ENCODE results near the gene EME2. TPM values are rescaled to one million over a fixed set of nuclear protein-coding genes. Genes with fewer than 3 reads are reported as not detected.

Gene EME2
- total RNA-seq, 1 donor = 13.3 TPM

- peaks cover 20% of the 10 kb centered on the region for H3K4me1 ChIP-seq (ENCODE audit: insufficient read depth, low read length)
- no peak overlapping the region for H3K4me3 ChIP-seq (ENCODE audit: low read length)
- no peaks in the 10 kb centered on the region for H3K9me3 ChIP-seq (ENCODE audit: low read depth, low read length)
- H3K27me3 ChIP-seq (ENCODE audit: insufficient read depth, low read length) = no peaks in the 10 kb centered on the region
These were observed 4.4 kb upstream of the EME2 start for GRCh38 chr16:1768061-1768766.

GRCh38 chr16:1768767-1769401 is 3.7 kb upstream of the EME2 start:
- peaks cover 23% of the 10 kb centered on the region for H3K4me1 ChIP-seq (ENCODE audit: insufficient read depth, low read length)
- H3K27me3 ChIP-seq (ENCODE audit: insufficient read depth, low read length) = no peaks in the 10 kb centered on the region
- H3K4me3 ChIP-seq (ENCODE audit: low read length) = no peak overlapping the region
- H3K9me3 ChIP-seq (ENCODE audit: low read depth, low read length) = no peaks in the 10 kb centered on the region

GRCh38 chr16:1769402-1770300 is 3.0 kb upstream of the EME2 start:
- Histone ChIP-seq H3K9me3 (ENCODE audit: low read depth, low read length) (no peaks in the 10 kb centered on the region), H3K4me3 (ENCODE audit: low read length) (no peak overlapping the region), H3K4me1 (ENCODE audit: insufficient read depth, low read length) (peaks cover 31% of the 10 kb centered on the region), H3K27me3 (ENCODE audit: insufficient read depth, low read length) (no peaks in the 10 kb centered on the region)

DNA sequence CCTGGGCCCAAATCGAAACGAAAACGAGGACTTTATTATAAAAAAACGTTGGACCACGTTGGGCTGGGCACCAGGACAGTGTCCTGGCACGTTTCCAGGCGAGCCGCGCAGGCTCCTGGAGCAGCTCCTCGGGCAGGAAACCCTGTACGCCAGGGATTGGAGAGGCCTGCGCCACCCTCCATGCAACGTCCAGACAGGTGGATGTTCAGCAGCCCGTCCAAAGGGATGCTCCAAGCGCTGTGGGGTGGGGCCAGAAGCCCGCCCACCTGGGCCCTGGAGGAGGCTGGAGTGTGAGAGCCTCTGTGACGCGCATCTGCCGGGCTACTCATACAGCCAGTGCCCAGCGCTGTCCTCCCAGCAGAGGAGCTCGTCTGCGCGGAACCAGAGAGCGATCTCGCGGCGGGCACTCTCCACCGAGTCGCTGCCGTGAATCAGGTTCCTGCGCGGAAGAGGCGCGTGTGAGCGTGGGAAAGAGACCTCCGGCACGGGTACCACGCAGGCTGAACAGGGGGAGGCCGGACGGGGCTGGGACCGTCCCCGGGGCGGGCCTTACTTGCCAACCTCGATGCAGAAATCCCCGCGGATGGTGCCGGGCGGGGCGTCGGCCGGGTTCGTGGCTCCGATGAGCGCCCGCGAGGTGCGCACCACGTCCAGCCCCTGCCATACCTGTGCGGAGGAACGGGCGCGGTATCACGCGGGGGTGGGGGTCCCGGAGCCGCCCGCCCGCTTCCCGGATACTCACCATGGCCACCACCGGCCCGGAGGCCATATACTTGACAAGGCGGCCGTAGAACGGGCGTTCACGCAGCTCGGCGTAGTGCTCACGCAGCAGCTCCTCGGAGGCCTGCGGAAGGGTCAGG is 2.1 kb upstream of the EME2 start:
- Histone ChIP-seq H3K27me3 (ENCODE audit: insufficient read depth, low read length) (no peaks in the 10 kb centered on the region), H3K4me3 (ENCODE audit: low read length) (peak overlapping the region; percentile 88), H3K4me1 (ENCODE audit: insufficient read depth, low read length) (peaks cover 36% of the 10 kb centered on the region), H3K9me3 (ENCODE audit: low read depth, low read length) (no peaks in the 10 kb centered on the region)

DNA sequence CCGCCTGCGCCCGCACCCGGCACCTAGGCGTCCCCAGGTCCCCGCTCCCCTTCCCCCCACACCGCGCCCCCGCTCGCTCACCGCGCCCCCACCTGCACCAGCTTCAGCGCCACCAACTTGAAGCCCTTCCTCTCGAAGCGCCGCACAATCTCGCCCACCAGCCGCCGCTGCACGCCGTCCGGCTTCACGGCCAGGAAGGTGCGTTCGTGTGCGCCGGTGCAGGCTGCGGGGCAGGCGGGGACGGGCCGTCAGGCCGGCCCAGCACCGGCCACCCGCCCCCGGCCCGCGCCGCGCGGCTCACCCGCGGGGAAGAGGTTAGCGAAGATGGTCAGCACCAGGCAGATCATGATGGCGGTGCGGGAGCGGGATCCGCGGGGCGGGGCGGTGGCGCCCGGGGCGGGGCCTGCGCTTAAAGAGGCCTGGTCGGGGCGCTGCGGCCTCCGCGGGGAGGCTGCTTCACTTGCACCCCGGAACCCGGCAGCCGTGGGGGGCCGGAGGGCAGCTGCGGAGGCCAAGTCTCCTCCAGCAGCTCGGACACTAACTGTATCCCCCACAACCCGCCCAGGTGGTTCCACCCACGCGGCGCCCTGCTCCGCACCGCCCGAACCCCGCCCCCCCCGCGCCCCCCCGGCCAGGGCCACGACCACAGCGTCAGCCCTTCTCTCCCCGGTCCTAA is 1.3 kb upstream of the EME2 start, which contains the start of gene NME3:
NME3 (minus strand) TSS at position 356 of the 676 bp plus-strand sequence; CDS start at position 347, 9 bp downstream.
- H3K9me3 ChIP-seq (ENCODE audit: low read depth, low read length) = no peaks in the 10 kb centered on the region
- no peaks in the 10 kb centered on the region for H3K27me3 ChIP-seq (ENCODE audit: insufficient read depth, low read length)
- peaks cover 36% of the 10 kb centered on the region for H3K4me1 ChIP-seq (ENCODE audit: insufficient read depth, low read length)
- peak within 1 kb of the TSS; percentile 88 for H3K4me3 ChIP-seq (ENCODE audit: low read length)

GRCh38 chr16:1771864-1772361 is 697 bp upstream of the EME2 start:
- Histone ChIP-seq H3K4me3 (ENCODE audit: low read length) (peak overlapping the region; percentile 88), H3K4me1 (ENCODE audit: insufficient read depth, low read length) (peaks cover 36% of the 10 kb centered on the region), H3K27me3 (ENCODE audit: insufficient read depth, low read length) (no peaks in the 10 kb centered on the region), H3K9me3 (ENCODE audit: low read depth, low read length) (no peaks in the 10 kb centered on the region)

- H3K4me3 ChIP-seq (ENCODE audit: low read length) = peak within 1 kb of the TSS; percentile 88
- H3K4me1 ChIP-seq (ENCODE audit: insufficient read depth, low read length) = peaks cover 36% of the 10 kb centered on the region
- no peaks in the 10 kb centered on the region for H3K27me3 ChIP-seq (ENCODE audit: insufficient read depth, low read length)
- H3K9me3 ChIP-seq (ENCODE audit: low read depth, low read length) = no peaks in the 10 kb centered on the region
These were observed 495 bp downstream of the EME2 start, which contains the start of gene MRPS34 for GRCh38 chr16:1772908-1773702. MRPS34 (minus strand) TSS chr16:1773134; CDS start chr16:1773119, 15 bp downstream.

DNA sequence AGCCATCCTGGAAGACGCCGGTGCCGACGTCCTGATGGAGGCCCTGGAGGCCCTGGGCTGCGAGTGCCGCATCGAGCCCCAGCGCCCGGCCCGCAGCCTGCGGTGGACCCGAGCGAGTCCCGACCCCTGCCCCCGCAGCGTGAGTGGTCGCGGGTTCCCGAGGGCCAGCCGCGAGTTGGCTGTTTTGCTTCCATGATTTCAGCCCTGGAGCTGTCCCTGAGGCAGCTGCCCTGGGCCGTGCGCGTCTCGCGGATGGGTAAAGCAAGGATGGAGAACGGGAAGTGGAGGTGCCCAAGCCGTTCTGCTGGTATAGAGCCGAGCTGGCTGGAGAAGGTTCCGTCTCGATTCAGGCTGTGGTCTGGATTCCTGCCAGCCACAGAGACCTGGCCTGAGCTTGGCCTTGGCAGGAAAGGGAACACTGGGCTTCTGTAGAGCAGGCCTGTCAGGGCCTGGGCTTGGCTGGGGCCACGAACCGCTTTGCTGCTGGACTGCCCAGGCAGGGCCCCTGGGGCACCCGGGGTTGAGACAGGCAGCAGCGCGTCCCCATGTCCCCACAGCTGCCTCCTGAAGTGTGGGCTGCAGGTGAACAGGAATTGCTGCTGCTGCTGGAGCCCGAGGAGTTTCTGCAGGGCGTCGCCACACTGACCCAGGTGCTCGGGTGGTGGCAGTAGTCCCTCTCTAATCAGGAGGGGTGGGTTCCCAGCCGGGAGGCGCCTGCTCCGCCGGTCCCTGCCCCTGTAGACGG is 1.3 kb downstream of the EME2 start:
- Histone ChIP-seq H3K4me1 (ENCODE audit: insufficient read depth, low read length) (peaks cover 36% of the 10 kb centered on the region), H3K27me3 (ENCODE audit: insufficient read depth, low read length) (no peaks in the 10 kb centered on the region), H3K9me3 (ENCODE audit: low read depth, low read length) (no peaks in the 10 kb centered on the region), H3K4me3 (ENCODE audit: low read length) (peak overlapping the region; percentile 88)

GRCh38 chr16:1774448-1774780 is 1.8 kb downstream of the EME2 start:
- Histone ChIP-seq H3K4me1 (ENCODE audit: insufficient read depth, low read length) (peaks cover 36% of the 10 kb centered on the region), H3K27me3 (ENCODE audit: insufficient read depth, low read length) (no peaks in the 10 kb centered on the region), H3K9me3 (ENCODE audit: low read depth, low read length) (no peaks in the 10 kb centered on the region), H3K4me3 (ENCODE audit: low read length) (no peak overlapping the region)

DNA sequence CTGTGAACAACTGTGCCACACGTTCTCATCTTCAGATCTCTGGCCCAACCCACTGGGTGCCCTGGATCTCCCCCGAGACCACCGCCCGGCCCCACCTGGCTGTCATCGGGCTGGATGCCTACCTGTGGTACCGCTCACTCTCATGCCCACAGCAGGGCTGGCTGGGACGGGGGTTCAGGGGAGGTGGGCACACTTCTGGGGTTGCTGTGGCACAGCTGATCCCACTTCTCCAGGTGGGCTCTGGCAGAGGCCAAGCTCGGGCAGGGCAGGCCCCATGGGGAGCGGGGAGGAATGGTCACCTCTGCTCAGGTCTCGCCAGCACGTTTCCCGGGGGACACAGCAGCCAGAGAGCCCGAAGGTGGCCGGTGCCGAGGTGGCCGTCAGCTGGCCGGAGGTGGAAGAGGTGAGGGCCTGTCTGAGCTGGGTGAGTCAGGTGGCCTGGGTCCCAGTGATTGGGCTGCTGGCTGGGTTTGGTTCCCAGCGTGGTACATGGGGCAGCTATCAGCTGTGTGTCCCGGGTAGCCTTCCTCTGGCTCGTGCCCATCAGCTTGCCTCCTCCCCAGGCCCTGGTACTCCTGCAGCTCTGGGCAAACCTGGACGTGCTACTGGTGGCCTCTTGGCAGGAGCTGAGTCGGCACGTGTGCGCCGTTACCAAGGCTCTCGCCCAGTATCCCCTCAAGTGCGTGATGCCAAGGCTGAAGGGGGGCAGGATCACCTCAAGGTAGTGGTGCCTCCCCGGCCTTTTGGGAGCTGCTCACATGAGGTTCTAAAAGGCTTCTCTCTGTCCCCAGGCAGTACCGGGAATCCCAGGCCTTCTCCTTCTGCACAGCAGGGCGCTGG is 2.6 kb downstream of the EME2 start:
- H3K27me3 ChIP-seq (ENCODE audit: insufficient read depth, low read length) = no peaks in the 10 kb centered on the region
- peaks cover 32% of the 10 kb centered on the region for H3K4me1 ChIP-seq (ENCODE audit: insufficient read depth, low read length)
- H3K9me3 ChIP-seq (ENCODE audit: low read depth, low read length) = no peaks in the 10 kb centered on the region
- no peak overlapping the region for H3K4me3 ChIP-seq (ENCODE audit: low read length)

GRCh38 chr16:1775846-1776671 is 3.4 kb downstream of the EME2 start:
- Histone ChIP-seq H3K4me3 (ENCODE audit: low read length) (no peak overlapping the region), H3K9me3 (ENCODE audit: low read depth, low read length) (no peaks in the 10 kb centered on the region), H3K4me1 (ENCODE audit: insufficient read depth, low read length) (peaks cover 32% of the 10 kb centered on the region), H3K27me3 (ENCODE audit: insufficient read depth, low read length) (no peaks in the 10 kb centered on the region)

DNA sequence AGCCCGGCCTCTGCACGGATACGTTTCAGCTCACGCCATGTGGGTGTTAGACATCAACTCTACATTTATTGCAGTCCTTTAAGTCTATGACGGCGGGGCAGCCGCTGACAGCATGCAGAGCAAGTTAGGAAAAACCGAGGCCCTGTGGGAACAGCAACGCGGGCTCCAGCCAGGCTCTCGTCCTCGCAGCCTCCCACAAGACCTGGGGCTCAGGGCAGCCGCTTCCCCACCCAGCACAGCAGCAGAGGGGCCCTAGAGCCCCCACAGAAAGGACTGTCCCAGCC is 4.0 kb downstream of the EME2 start:
- H3K4me3 ChIP-seq (ENCODE audit: low read length) = no peak overlapping the region
- H3K4me1 ChIP-seq (ENCODE audit: insufficient read depth, low read length) = peaks cover 38% of the 10 kb centered on the region
- H3K9me3 ChIP-seq (ENCODE audit: low read depth, low read length) = no peaks in the 10 kb centered on the region
- no peaks in the 10 kb centered on the region for H3K27me3 ChIP-seq (ENCODE audit: insufficient read depth, low read length)

All from mononuclear cell (primary cell).